NCI-H187 treated with DMSO at 0.1 percent for 48 hours (cell line): ENCODE data around the gene CRADD.
"Not testable (repeated sequence)": the region's sequence is repeated elsewhere in the genome, so short reads cannot be mapped to it uniquely, and the experiment has no call there.

Experiments used
- DNase-seq: peaks from one replicate; lab custom pipeline; 2025; lab: John Stamatoyannopoulos, UW

The CRADD gene

DNA sequence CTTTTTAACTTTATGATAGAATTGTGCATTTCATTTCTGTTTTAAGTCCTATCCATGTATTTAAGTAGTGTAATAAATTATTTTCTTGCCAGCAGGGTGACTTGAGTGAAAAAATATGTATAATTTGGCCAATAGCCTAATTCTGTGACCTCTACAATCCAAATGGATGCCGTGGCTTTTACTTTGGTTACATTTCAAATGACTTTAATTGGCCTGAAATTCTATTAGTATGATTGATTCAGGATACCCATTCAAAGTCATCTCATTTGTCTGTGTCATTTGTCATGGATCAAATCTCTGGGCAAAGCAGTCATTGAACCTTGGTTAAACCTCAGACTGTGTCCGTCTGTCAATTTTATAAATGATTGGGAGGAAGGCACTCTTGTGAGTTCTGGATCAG lies 29.6 kb downstream of the CRADD start:
- DNase-seq, result no peak

DNA sequence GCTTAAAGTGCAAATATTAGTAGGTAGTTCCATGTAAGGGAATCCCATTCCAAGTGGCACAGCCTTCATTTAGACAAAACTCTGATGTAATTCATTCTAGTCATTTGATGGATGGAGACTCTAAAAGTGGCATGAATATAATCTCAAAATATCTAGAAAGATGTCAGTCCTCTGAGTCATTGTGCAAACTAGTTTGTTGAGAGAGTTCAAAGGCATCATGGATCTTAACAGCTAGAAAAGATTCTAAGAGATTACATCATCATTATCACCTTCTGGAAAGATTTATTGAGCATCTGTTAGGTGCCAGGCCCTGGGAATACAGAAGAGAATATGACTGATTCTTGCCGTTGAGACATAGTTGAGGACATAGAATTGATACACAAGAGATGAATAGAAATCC lies 30.7 kb downstream of the CRADD start:
- no peak for DNase-seq

DNA sequence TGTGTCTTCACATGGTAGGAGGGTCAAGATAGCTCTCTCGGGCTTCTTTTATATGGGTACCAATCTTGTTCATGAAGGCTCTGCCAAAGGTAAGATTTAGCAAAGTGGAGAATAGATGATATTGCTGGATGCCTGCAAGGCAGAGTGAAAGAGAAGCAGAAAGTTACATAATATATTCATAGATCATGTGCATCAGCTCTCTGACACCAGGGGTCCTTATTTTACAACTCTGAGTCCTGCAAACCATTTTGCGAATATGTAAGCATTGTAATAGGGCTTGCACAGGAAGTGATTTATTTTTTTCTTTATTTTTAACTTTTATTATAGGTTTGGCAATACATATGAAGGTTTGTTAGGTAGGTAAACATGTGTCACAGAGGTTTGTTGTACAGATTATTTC lies 31.8 kb downstream of the CRADD start:
- no peak for DNase-seq

DNA sequence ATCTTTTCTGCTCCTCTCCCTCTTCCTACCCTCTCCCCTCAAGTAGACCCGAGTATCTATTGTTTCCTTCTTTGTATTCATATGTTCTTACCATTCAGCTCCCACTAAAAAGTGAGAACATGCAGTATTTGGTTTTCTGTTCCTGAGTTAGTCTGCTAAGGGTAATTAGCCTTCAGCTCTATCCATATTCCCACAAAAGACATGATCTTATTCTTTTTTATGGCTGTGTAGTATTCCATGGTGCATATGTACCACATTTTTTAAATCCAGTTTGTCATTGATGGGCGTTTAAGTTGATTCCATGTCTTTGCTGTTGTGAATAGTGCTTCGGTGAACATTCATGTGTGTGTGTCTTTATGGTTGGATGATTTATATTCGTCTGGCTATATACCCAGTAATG lies 32.2 kb downstream of the CRADD start:
- DNase-seq, result no peak

DNA sequence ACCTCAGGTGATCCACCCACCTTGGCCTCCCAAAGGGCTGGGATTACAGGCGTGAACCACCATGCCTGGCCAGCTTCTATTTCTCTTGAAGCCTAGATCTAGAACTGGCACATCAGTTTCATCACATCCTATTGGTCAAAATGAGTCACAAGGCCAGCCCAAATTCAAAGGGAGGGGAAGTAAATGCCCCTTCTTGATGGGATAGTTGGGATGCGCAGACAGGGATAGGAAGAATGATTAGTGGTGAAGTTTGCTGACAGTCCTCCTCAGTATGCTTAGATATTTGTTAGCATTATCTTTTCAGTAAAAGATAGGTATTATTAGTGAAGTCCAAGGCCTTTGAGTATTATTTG lies 33.4 kb downstream of the CRADD start:
- no peak for DNase-seq

DNA sequence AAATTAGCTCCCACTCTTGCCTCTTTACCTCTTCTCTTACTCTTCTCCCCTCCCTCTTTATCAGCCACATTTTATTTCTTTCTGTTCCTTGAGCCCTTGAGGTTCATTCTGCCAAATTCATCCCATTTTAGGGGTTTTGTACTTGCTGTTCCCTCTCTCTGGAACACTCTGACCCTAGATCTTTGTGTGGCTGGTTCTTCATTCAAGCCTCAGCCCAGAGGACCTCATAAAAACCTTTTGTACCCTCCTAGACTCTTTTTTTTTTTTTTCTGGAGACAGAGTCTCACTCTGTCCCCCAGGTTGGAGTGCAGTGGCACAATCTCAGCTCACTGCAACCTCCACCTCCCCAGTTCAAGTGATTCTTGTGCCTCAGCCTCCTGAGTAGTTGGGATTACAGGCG lies 34.3 kb downstream of the CRADD start:
- DNase-seq, result not testable (repeated sequence)

DNA sequence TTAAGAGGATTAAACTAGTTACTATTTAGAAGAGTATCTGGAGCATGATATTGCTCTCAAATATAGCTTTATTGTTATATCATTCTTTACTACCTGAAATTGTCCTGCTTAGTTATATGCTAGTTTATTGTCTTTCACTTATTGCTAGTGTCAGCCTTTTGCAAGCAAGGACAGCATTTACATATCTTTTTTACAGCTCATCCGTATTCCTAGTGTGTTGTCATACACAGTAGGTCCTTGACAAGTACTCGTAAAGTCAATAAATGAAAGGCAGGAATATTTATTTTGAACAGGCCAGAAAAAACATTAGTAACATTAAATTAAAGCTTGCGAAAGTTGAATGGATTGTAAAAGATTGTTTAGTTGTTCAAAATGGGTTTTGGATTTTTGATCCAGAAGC lies 35.0 kb downstream of the CRADD start:
- no peak for DNase-seq

DNA sequence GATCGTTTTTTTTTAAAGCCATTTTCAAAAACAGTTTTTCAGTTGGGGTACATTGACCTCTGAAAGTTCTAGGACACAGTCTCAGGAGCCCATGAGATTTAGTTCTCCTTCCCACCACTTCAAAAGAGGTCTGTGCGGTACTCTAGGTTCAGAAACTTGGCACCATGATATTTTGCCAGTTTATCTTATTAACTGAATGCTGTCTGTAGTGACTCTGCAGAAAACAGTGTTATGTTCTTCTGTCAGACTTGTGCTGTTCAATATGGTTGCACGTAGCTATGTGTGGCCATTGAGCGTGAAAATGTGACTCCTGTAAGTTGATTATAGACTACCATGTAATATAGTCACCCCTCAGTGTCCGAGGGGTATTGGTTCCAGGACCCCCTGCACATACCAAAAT lies 35.9 kb downstream of the CRADD start:
- DNase-seq, result no peak

DNA sequence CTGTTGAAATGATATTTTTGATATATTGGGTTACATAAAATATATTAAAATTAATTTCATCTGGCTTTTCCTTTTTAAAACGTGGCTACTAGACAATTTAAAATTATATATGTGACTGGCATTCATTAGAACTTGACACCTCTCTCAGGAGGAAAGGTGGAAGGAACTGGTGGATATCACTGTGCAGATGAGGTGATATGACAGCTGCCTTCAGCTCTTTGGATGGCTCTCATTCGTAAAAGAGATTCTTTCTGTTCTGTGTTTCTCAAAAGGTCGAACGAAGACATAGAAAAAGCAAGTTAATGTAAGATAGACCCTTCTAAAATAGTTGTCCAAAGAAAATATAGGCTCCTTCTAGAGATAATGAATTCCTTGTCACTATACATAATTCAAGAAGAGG lies 36.6 kb downstream of the CRADD start:
- DNase-seq, result no peak

DNA sequence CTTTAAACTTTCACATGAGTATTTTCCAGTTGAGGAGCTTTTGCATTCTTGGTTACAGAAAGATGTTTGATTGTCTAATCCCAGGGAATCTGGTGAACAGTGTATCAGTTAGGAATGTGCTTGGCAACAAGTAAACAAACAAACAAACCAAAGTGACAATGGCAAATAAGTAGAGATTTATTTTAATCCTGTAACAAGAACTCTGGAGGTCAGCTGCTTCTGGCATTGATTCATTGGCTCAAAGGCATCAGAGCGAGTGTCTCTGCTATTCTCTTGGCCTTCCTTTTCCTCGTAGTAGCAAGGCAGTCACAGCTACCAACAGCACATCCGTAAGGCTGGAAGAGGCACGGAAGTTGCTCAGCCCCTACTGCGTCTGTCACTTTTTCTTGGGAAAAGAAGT lies 37.2 kb downstream of the CRADD start:
- DNase-seq, result no peak

DNA sequence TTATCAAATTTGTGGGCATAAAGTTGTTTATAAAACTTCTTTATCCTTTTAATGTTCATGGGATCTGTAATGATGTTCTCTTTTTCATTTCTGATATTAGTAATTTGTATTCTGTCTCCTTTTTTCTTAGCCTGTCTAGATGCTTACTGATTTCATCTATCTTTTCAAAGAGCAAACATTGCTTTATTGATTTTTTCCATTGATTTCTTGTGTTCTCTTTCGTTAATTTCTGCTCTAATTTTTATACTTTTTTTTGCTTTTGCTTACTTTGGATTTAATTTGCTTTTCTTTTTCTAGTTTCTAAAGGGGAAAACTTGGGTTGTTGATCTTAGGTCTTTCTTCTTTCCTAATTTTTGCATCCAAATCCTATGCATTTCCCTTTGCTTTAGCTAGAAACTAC lies 42.5 kb downstream of the CRADD start:
- no peak for DNase-seq

DNA sequence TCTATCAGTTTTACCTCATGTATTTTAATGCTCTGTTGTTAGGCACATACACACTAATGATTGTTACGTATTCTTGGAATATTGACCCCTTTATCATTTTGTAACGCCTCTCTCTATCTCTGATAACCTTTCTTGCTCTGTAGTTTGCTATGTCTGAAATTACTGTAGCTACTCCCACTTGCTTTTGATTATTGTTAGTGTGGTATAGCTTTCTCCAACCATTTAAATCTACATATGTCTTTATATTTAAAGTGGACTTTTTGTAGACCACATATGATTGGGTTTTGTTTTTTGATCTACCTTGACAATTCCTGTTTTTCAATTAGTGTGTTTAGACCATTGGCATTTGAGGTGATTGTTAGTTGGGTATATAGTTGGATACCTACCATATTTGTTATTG lies 43.4 kb downstream of the CRADD start:
- no peak for DNase-seq

DNA sequence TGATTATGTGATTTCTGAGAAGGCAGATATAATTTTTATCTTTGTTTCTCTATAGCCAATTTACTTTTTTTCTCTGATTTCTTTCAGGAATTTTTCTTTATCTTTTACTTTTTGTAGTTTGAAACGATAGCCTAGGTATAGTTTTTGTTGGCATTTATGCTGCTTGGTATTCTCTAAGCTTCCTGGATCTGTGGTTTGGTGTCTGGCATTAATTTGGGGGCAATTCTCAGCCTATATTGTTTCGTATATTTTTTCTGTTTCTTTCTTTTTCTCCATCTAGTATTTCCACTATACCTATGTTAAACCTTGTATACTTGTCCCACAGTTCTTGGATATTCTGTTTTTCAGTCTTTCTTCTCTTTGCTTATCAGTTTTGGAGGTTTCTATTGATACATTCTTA lies 45.0 kb downstream of the CRADD start:
- DNase-seq, result no peak

DNA sequence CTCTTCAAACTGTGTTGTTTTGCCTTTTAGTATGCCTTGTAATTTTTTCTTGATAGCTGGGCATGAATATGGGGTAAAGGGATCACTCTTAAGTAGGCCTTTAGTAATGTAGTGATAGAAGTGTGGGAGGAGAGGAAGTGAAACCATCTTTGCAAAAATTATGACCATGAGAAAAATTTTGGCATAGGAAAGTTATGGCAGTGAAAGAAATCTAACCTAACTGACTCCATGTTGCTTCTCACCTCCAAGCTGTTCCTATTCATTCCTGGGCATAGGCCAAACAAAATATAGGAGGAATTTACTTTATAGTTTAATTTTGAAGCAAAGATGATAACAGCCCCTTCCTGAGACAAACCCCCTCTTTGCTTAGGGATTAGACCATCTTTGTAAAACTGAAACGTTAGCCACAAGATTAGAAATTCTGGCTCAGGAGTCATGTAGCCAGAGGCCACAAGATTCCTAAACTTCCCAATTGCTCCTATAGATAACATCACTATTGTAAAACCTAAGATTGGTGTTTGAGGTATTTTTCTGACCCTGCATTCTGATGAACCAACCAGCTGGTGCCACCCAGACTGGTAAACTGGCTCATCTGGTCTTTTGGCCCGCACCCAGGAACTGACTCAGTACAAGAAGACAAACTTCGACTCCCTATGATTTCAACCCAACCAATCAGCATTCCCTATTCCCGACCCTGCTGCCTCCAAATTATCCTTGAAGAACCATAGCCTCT lies 45.8 kb downstream of the CRADD start:
- no peak for DNase-seq

DNA sequence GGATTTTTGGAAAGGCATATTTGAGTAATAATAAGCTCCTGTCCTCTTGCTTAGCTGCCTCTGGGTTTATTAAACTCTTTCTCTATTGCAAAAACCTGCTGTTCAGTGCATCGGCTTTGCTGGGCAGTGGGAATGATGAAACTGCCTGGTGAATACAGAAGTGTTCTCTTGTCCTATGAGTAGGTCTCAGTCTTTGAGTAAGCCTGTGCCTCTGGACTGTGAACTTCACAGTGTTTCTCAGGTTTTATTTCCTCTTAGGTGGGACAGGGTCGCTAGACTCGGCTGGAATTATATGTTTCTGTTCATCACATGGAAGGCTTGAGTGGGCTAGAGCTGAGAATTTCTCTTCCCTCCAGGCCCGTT lies 46.4 kb downstream of the CRADD start:
- no peak for DNase-seq

DNA sequence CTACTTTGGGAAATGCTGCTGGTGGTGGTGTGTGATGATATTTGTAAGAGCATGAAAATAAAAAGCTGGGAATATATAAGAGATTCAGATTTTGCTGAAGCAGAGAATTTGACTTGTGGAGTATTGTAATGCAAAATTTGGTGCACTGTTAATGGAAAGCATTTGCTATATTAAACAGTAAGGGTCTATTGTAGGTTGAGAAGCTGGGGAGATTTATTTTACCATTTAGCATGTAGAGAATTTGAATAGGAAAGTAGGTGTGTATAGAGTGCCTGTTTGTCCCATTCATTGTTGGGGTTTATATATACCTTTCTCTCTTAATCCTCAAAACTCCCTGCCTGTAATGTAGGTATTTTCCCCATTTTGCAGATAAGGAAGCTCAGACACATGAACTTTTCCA lies 48.4 kb downstream of the CRADD start:
- no peak for DNase-seq

DNA sequence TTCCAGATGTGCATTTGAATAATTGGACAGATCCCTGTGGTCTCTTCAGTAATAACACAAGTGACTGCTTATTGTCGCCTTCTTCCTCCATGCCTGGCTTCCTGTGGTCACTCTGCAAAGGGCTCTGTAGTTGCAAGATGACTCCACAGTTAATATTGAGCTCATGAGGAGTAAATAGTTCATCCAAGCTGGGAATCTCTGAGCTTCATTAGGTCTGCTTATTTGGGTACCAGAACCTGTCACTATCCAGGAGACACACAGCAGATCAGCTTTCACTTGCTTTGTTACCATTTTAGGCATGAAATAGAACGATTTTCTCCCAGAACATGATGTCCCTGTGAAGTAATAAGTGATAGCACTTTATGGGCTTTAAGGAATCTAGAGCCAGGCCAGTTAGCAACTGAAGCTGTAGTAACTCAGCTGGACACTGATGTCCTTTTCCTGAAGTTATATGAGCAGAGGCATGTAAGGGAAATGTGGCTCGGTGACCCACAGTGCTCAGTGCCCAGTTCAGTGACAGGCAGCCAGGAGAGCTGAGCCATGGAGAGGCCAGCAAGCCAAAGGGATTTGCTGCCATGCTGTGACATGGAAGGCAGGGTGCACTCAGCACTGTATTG lies 50.1 kb downstream of the CRADD start:
- no peak for DNase-seq

DNA sequence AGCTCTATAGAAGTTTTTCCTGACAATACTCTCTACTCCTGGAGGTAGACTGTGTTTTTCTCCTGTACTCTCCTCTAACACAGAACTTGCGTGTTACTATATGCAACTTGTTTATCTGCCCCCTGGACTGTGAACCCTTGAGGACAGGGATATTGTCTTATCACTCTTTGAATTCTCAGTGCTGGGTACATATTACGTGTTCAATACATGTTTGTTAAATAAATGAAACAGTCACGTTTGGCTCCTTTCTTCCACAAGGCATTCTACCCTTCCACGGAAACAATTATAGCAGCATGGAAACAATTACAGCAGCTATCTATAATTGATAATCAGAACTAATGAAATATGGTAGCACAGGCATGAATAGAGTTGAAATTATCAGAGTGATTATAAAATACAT lies 50.7 kb downstream of the CRADD start:
- DNase-seq, result no peak

DNA sequence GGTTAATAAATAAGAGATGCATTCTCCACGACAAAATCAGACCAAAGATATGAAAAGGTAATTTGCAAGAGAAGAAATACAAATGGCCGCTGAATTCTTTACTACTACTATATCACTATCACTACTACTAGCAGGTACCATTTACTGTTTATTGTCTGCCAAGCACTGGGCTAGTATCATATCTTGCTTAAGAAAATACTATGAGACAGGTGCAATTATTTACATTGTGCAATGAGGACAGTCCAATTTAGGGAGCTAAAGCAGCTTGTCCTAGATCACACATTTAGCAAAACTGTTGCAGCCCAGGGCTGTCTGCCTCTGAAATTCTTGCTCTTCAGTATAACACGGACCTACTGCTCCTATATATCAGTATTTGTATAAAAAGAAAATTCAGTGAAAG lies 52.8 kb downstream of the CRADD start:
- no peak for DNase-seq

DNA sequence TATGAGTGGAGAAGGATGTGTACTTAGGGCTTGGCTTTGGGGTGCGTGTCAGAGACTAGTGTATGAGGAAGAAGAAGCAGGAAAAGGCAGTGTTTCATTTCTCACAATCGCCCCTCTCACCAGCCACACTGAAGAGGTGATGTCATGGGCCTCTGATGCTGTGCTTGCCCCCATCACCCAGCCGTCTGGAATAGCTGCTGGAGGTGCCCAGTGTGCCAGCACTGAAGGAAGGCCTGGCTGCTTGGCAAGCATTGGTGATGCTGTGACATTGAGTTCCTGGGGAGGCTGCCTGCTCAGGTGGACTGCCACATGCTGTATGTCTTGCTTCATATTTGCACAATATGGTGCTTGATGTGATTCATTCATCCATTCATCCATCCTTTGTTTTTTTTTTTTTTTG lies 56.2 kb downstream of the CRADD start:
- no peak for DNase-seq

DNA sequence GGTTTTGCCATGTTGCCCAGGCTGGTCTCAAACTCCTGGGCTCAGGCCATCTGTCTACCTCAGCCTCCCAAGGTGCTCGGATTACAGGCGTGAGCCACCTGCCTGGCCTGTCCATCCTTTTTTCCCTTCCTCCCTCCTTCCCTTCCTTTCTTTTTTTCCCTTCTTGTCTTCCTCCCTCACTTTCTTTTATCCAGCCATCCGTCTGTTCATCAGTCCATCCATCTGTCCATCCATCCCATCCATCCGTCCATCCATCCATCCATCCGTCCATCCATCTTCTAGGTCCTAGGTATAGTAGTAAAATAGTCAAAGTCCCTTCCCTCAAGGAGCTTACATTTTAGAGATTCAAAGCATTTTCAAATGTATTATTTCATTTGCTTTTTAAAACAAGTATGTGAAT lies 56.8 kb downstream of the CRADD start:
- no peak for DNase-seq

DNA sequence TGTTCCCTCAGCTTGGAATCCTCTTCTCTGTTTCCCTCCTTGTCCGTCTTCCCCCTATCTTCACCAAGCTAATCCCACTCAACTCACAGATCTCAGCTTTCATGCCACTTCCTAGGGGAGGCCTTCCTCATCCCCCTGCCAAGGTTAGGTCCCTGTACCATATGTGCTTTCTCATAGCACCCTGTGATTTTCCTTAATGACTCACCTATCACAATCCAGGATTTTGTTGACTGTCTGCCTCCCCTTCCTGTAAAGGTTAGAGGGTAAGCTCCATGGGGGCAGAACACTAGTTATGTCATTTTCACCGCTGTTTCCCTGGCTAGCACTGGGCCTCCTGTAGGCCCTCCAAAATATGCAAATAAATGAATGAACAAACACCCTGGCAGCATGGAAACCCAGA lies 57.6 kb downstream of the CRADD start:
- no peak for DNase-seq

DNA sequence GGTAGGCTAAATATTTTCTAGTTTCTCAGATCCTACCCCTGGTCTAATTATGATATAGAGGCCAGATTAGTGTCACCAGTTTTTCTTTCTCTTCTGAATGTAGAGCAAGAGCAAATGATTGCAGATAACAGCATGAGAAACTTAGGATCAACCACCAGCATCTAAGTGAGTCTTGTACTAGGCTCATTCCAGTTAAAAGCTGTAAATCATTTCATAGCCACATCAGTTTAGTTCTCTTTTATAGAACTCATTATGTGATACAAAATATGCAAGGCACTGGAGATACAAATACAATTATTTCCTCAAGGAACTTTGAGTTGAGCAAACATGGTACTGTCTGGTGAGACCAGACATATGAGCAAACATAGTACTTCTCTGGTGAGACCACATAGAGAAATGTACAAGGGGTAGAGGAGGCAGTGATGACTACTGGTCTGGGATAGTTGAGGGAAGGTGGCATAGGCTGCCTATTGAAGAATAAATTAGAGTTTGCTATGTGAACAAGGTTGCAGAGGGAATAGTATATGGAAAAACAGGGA lies 59.5 kb downstream of the CRADD start:
- DNase-seq, result no peak
